ENCODE data around the gene MAT1A.
"Not testable (repeated sequence)": the region's sequence is repeated elsewhere in the genome, so short reads cannot be mapped to it uniquely, and the experiment has no call there.

MAT1A gene

DNA sequence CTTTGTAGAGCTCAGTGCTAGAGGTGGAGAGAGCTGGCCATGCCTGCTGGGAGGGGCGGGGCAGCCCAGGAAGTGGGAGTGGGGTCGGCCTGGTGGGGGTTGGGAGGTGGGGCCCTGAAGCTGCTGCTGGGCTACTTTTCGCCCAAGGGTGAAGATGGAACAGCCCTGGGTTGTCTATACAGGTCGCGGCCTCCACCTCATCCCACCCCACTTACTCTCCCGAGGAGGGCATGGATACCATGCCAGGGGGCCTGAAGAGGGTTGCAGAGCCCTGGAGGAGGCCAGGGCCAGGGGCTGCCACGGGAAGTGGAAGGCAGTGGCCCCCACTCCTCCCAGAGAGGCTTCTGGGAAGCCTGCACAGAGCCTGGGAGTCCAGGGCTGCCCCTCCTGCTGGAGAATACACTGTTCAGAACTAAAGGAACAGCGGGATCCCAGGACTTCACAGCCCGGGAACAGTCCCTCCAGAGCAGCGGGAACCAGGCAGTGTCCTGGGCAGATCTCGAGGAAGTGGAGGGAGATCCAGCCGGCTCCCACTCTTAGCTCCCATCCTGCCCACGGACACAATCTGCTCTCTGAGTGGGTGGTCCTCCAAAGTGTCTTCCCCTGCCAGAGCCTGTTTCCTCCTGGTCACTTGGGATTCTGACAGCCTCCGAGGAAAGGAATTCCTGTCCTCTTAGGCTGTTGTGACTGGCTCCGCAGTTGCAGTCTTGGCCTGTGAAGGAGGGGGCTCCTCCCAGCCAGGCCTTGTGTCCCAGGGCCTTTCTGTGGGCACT lies 23.5 kb downstream of the MAT1A start:
- DNase-seq (ENCODE audit: extremely low read depth in 1 of 2, low read depth in 1 of 2): no peak

DNA sequence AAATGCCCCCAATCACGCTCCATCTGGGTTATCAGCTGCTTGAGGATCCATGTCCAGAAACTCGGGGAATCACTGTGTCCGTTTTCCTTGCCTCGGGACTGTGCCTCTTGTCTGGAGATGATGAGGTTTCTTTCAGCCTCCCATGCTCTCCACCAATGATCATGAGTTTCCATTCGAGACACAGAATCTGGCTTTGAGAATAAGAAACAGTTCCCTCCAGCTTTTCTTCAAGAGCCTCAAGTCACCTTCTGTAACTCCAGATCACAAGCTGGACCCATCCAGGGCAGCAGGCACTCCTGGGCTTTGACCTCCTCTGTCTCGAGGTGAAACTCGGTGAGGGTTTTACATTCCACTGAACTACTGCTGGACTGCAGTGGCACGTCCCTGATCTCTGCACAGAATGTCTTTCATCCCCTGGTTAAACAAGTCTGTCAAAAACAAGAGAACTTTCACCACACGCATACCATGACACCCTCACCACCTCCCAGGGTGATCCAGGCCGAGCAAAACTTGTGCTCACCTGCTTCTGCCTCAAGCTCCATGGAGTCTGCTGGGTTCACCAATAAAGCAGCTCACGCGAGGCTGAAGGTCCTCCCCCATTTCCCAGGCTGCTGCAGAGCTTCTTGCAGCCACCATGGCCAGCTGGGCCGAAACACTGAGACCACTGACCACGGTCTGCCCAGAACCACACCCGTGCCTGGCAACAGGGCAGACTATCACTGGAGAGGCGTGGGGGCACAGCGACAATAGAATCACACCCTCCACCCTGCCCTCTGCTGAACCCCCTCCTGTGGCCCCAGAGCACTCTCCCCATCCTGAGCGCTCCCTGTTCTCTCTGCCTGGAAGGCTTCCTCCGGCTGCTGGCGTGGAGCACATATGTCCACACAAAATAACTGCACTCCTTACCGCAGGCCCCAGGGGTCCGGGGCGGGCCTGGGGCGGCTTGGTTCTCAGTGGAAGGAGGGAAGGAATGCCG lies 25.1 kb downstream of the MAT1A start:
- no peak for DNase-seq (ENCODE audit: extremely low read depth in 1 of 2, low read depth in 1 of 2)

GRCh38 chr10:80261316-80262030 lies 28.0 kb downstream of the MAT1A start:
- DNase-seq (ENCODE audit: extremely low read depth in 1 of 2, low read depth in 1 of 2): no peak

DNA sequence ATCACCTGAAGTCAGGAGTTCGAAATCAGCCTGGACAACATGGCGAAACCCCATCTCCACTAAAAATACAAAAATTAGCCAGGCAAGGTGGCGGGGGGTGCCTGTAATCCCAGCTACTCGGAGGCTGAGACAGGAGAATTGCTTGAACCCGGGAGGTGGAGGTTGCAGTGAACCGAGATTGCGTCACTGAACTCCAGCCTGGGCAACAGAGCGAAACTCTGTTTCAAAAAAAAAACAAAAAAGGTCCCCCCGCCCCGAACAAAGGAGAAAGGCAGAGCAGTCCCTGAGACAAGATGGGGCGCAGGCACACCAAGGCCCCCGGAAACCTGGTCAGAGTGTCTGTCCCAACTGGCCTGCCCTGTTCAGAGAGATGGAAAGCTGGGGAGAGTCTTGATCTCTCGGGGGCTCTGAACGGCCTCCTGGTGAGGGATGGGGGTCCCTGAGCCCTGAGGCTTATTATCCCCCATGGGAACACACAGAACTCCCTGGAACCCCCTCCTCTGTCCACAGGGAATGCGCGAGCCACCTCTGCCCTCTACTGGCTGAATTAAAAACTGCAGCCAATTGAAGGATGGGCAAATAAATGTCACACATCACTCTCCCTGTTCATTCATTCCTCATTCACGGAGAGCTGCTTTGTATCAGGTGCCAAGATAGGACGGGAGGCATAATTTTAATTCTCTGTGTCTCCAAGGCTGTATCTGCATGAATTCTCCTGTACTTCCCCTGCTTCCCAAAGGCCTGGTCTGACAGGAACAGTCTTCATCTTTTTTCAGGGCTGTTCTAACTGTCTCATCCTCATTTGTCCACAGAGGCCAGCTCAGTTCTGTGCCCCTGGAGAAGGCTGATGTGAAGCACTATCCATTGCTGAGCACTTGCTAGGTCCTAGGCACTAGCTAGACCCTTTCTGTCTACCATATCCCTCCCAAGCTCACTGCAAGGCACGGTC lies 28.9 kb downstream of the MAT1A start:
- no peak for DNase-seq (ENCODE audit: extremely low read depth in 1 of 2, low read depth in 1 of 2)

- no peak for DNase-seq (ENCODE audit: extremely low read depth in 1 of 2, low read depth in 1 of 2)
Observed at GRCh38 chr10:80259405-80259871, 30.0 kb downstream of the MAT1A start.

GRCh38 chr10:80256798-80257197 lies 32.7 kb downstream of the MAT1A start:
- not testable (repeated sequence) for DNase-seq (ENCODE audit: extremely low read depth in 1 of 2, low read depth in 1 of 2)

GRCh38 chr10:80254726-80255125 lies 34.7 kb downstream of the MAT1A start:
- DNase-seq (ENCODE audit: extremely low read depth in 1 of 2, low read depth in 1 of 2): not testable (repeated sequence)

- not testable (repeated sequence) for DNase-seq (ENCODE audit: extremely low read depth in 1 of 2, low read depth in 1 of 2)
Observed at GRCh38 chr10:80253963-80254271, 35.5 kb downstream of the MAT1A start.

- no peak for DNase-seq (ENCODE audit: extremely low read depth in 1 of 2, low read depth in 1 of 2)
Observed at GRCh38 chr10:80253266-80253962, 36.0 kb downstream of the MAT1A start.

- DNase-seq (ENCODE audit: extremely low read depth in 1 of 2, low read depth in 1 of 2): no peak
Observed at GRCh38 chr10:80252296-80252887, 37.1 kb downstream of the MAT1A start.

- not testable (repeated sequence) for DNase-seq (ENCODE audit: extremely low read depth in 1 of 2, low read depth in 1 of 2)
Observed at GRCh38 chr10:80251703-80252280, 37.7 kb downstream of the MAT1A start.

DNA sequence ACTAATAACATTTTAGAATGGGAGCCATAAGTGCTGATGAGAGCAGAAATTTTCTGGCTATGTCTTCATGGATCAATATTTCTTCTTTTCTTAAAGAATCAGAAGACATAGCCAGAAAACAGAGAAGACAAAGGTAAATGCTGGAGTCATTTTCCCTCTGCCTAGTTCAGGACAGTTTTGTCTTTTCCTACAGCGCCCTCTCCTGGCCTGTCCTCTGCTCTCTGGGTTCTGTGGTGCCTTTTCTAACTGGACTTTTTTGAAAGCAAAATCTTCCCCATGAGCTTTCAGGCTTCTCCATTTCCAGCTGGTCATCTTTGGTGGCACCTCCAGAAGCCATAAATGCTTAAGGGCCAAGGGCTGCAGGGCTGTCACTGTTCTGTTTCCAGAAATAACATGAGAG lies 39.1 kb downstream of the MAT1A start:
- DNase-seq (ENCODE audit: extremely low read depth in 1 of 2, low read depth in 1 of 2): not testable (repeated sequence)

GRCh38 chr10:80249906-80250305 lies 39.6 kb downstream of the MAT1A start:
- not testable (repeated sequence) for DNase-seq (ENCODE audit: extremely low read depth in 1 of 2, low read depth in 1 of 2)

GRCh38 chr10:80247611-80248010 lies 41.8 kb downstream of the MAT1A start:
- DNase-seq (ENCODE audit: extremely low read depth in 1 of 2, low read depth in 1 of 2): not testable (repeated sequence)

DNA sequence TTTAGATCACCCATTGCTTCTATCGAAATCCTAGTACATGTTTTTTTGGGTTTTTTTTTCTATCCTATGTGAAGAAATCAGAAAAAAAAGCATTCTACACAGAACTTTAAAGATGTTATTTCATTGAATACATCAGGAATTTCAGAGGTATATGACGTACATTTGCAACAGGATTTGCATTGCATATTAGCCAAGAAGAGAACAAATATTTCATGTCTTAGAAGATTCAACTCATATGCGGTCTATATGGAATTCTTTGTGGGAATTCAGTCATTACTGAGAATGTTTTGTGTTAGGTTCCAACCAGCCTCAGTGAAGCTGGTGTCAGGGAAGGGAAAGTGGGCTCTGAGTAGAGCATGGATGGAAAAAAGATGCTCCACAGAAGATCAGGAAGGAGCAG lies 45.1 kb downstream of the MAT1A start:
- not testable (repeated sequence) for DNase-seq (ENCODE audit: extremely low read depth in 1 of 2, low read depth in 1 of 2)

DNA sequence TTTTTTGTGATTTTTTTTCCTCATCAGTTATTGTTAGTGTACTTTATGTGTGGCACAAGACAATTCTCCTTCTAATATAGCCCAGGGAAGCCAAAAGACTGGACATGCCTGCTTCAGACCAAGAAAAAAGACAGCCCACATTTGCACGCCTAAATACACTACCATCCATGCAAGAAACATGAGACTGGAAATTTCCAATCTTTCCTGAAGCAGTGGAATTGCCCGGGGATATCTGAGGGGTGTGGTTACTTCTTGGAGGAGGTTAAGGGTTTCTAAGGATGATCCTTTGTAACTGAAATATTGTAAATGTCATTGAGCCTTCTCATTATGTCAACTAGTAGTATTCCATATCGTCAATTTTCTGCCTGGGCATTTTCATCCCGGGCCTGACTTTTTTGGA lies 47.1 kb downstream of the MAT1A start:
- DNase-seq (ENCODE audit: extremely low read depth in 1 of 2, low read depth in 1 of 2): not testable (repeated sequence)

DNA sequence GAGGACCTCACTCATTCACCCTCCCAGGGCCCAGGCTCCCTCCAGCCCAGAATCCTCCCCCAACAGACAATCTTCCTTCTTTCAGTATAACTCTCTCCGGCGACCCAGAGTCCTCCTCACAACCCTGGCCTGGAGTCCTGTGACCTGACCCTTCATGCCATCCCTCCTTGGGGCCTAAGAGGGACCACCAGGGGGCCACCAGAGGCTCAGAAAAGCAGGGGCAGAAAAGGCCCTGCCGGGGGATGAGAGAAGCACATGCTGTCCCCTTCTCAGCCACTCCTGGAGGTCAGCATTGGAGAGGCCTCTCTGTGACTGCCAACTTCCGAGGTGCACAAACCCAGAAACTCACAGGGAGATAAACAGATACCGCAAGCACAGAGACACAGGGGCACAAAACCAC lies 53.0 kb downstream of the MAT1A start:
- not testable (repeated sequence) for DNase-seq (ENCODE audit: extremely low read depth in 1 of 2, low read depth in 1 of 2)

GRCh38 chr10:80234331-80235235 lies 54.9 kb downstream of the MAT1A start:
- not testable (repeated sequence) for DNase-seq (ENCODE audit: extremely low read depth in 1 of 2, low read depth in 1 of 2)

Measured in stimulated activated CD8-positive, alpha-beta memory T cell treated with anti-CD3 and anti-CD28 coated beads, Interleukin-7, amount 100 ng/mL, for 48 hours (primary cell).